ENCODE results near the gene DOK7. TPM values are rescaled to one million over a fixed set of nuclear protein-coding genes. Genes with fewer than 3 reads are reported as not detected.

Gene DOK7
- total RNA-seq, 4 donors from 2014 or later: 1.7 to 11.2 (median 2.6) TPM

DNA sequence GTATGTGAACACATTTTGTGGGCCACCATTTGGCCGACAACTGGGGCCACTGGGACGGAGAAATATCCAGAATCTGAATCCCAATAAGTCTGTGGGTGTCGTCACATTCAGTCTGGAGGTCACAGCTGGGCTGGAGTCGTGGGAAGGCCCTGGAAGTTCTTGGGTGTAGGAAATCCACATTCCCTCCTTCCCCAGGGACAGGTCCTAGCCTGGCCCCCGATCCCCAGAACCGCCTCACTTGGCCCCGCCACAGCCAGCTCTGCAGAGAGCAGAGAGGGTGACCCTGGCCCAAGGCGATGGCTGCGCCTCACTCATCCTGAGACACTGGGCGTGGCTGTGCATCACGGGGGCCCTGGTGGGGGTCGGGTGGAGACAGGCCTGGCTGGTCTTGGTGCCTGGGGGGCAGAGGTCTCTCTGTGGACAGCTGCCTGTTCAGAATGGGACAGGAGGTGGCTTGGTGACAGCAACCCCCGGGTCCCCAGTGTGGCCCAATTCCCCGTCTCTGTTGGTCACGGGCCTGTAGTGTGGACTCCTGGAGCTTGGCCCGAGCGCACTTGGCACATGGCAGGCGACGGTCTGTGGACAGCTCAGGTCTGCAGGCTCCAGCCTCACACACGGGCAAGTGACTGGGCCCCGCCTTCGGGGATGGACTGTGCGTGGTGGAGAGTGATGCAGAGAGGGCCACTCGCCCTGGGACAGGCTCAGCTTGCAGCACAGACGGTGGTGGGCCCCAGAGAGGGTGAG, 16.4 kb downstream of the DOK7 start:
- Histone ChIP-seq H3K27ac (no peak overlapping the region), H3K27me3 (peaks cover 85% of the 10 kb centered on the region)
- no peak for DNase-seq (ENCODE audit: low spot score in 2 of 2)

DNA sequence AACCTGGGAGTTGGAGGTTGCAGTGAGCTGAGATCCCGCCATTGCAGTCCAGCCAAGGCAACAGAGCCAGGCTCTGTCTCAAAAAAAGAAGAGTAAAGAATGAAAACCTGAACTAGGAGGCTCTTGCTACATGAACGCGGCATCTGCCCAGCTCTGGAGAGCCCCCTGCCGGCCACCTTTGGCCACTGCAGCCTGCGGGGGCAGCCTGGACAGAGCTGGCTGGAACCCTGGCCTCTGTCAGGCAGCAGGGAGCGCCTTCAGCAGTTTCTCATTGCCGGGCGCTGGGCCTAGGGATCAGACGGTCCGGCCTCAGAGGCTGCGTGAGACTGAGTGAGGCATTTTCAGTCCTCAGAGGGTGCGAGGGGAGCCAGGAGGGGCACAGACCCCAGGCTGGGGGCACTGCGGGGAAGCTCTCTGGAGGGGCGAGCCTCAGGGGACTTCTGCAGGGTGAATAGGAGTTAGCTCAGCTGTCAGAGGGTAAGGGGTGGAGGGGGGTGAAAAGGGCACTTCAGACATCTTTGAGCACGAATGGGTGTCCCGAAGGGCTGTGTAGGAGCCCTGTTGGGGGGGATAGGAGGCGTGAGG, 17.5 kb downstream of the DOK7 start:
- Histone ChIP-seq H3K4me1 (peaks cover 23% of the 10 kb centered on the region), H3K4me3 (no peak overlapping the region), H3K9me3 (no peaks in the 10 kb centered on the region), H3K27ac (no peak overlapping the region), H3K36me3 (no peaks in the 10 kb centered on the region), H3K27me3 (peaks cover 85% of the 10 kb centered on the region)
- 26% methylated on average over 17 of the region's 17 CpGs for WGBS
- TF ChIP-seq, protein P1, sequence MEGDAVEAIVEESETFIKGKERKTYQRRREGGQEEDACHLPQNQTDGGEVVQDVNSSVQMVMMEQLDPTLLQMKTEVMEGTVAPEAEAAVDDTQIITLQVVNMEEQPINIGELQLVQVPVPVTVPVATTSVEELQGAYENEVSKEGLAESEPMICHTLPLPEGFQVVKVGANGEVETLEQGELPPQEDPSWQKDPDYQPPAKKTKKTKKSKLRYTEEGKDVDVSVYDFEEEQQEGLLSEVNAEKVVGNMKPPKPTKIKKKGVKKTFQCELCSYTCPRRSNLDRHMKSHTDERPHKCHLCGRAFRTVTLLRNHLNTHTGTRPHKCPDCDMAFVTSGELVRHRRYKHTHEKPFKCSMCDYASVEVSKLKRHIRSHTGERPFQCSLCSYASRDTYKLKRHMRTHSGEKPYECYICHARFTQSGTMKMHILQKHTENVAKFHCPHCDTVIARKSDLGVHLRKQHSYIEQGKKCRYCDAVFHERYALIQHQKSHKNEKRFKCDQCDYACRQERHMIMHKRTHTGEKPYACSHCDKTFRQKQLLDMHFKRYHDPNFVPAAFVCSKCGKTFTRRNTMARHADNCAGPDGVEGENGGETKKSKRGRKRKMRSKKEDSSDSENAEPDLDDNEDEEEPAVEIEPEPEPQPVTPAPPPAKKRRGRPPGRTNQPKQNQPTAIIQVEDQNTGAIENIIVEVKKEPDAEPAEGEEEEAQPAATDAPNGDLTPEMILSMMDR (IDR thresholded peaks at IDR 0.05): peak; percentile 78 to 99
- TF ChIP-seq EP300 (IDR thresholded peaks at IDR 0.05): no peak
- TF ChIP-seq POLR2A (IDR thresholded peaks at IDR 0.05): no peak
- TF ChIP-seq POLR2AphosphoS5 (IDR thresholded peaks at IDR 0.05): no peak
- no peak for DNase-seq (ENCODE audit: low spot score in 2 of 2)

More for the DNA sequence above, 16.4 kb downstream of the DOK7 start:
- TF ChIP-seq EP300 (IDR thresholded peaks at IDR 0.05) (no peak), POLR2A (IDR thresholded peaks at IDR 0.05) (no peak), POLR2AphosphoS5 (IDR thresholded peaks at IDR 0.05) (no peak)
- TF ChIP-seq, protein P1 (IDR thresholded peaks at IDR 0.05): no peak
- H3K9me3 ChIP-seq: no peaks in the 10 kb centered on the region
- H3K4me1 ChIP-seq: peaks cover 13% of the 10 kb centered on the region
- H3K4me3 ChIP-seq: no peak overlapping the region
- no peaks in the 10 kb centered on the region for H3K36me3 ChIP-seq
- WGBS: 79% methylated on average over 6 of the region's 25 CpGs

GRCh38 chr4:3481113-3481531, 18.0 kb downstream of the DOK7 start:
- no peak overlapping the region for H3K4me3 ChIP-seq
- no peaks in the 10 kb centered on the region for H3K9me3 ChIP-seq
- 52% methylated on average over 5 of the region's 5 CpGs for WGBS
- no peaks in the 10 kb centered on the region for H3K36me3 ChIP-seq
- TF ChIP-seq EP300 (IDR thresholded peaks at IDR 0.05): no peak
- no peak for TF ChIP-seq POLR2A (IDR thresholded peaks at IDR 0.05)
- no peak for TF ChIP-seq POLR2AphosphoS5 (IDR thresholded peaks at IDR 0.05)
- TF ChIP-seq, protein P1 (IDR thresholded peaks at IDR 0.05): no peak
- H3K4me1 ChIP-seq: peaks cover 26% of the 10 kb centered on the region
- H3K27me3 ChIP-seq: peaks cover 87% of the 10 kb centered on the region
- H3K27ac ChIP-seq: no peak overlapping the region
- DNase-seq (ENCODE audit: low spot score in 2 of 2): no peak

GRCh38 chr4:3481783-3482393, 18.8 kb downstream of the DOK7 start:
- peaks cover 26% of the 10 kb centered on the region for H3K4me1 ChIP-seq
- H3K36me3 ChIP-seq: no peaks in the 10 kb centered on the region
- no peak overlapping the region for H3K4me3 ChIP-seq
- WGBS: 64% methylated on average over 19 of the region's 19 CpGs
- TF ChIP-seq, protein P1 (IDR thresholded peaks at IDR 0.05): no peak
- TF ChIP-seq POLR2A (IDR thresholded peaks at IDR 0.05): no peak
- TF ChIP-seq EP300 (IDR thresholded peaks at IDR 0.05): no peak
- no peak for TF ChIP-seq POLR2AphosphoS5 (IDR thresholded peaks at IDR 0.05)
- no peak overlapping the region for H3K27ac ChIP-seq
- H3K27me3 ChIP-seq: peaks cover 87% of the 10 kb centered on the region
- H3K9me3 ChIP-seq: no peaks in the 10 kb centered on the region
- no peak for DNase-seq (ENCODE audit: low spot score in 2 of 2)

DNA sequence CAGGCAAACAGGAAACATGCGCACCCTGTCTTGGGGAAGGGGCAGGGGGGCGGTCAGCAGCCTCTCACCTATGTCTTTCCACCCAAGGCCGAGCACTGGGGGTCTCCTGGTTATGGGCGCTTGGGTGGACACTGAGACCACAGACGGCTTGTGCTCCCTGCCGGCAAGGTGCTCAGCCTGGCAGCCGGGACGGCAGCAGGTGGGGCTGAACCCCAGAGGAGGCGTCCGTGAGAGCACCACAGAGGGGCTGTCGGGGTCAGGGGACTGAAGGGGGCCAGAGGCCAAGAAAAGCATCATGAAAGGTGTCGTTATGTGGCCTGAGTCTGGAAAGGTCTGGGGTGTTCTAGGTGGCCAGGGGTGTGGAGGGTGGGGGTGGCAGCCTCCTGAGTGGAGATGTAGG, 19.6 kb downstream of the DOK7 start:
- H3K4me3 ChIP-seq: no peak overlapping the region
- H3K36me3 ChIP-seq: no peaks in the 10 kb centered on the region
- WGBS: 95% methylated on average over 11 of the region's 12 CpGs
- TF ChIP-seq POLR2A (IDR thresholded peaks at IDR 0.05) (no peak), POLR2AphosphoS5 (IDR thresholded peaks at IDR 0.05) (no peak), EP300 (IDR thresholded peaks at IDR 0.05) (no peak)
- H3K27me3 ChIP-seq: peaks cover 82% of the 10 kb centered on the region
- H3K9me3 ChIP-seq: no peaks in the 10 kb centered on the region
- DNase-seq (ENCODE audit: low spot score in 2 of 2): no peak
- peaks cover 26% of the 10 kb centered on the region for H3K4me1 ChIP-seq
- no peak overlapping the region for H3K27ac ChIP-seq
